HG02943 (cell line): ENCODE data around the gene CCZ1.
"Not testable (repeated sequence)": the region's sequence is repeated elsewhere in the genome, so short reads cannot be mapped to it uniquely, and the experiment has no call there.

Source experiments
- ATAC-seq: cut with Tn5 transposase; IDR thresholded peaks from one replicate; pipeline ENCODE4 v1.9.1; 2021; ENCODE audit warnings: mild to moderate bottlenecking, low read depth, moderate library complexity; ENCODE audit not compliant: unreplicated experiment

Gene CCZ1

DNA sequence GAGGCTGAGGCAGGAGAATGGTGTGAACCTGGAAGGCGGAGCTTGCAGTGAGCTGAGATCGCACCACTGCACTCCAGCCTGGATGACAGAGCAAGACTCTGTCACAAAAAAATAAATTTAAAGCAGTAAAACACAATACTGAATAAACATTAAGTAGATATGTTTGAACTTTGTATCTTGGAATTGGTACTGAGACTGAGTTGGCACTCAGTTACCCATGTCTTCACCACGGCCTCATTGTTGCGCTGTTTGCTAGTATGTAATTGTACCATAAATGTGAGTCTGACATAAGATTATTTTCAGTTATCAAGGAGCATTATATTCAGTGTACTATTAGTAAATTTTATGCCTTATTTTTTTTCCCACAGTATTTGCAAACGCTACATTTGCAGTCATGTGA is 6.2 kb downstream of the CCZ1 start:
- ATAC-seq = not testable (repeated sequence)

DNA sequence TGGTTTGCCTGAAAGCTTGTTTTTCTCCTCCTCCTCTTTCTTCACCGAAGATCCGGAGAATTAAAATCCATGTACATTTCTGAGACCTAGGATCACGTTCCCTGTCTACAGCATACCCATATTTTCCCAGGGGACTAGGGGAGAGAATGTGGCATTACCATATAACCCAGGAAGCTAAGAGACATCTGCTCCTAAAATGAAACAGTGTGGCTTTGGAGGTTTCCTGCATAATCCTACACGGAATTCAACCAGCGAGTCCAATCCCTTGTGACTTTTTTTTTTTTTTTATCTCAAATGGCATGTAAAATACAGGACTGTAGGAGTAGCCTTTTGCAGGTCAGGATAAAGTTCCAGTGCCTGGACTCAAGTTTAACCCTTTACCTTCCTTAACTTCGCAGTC is 10.3 kb downstream of the CCZ1 start:
- ATAC-seq = not testable (repeated sequence)

DNA sequence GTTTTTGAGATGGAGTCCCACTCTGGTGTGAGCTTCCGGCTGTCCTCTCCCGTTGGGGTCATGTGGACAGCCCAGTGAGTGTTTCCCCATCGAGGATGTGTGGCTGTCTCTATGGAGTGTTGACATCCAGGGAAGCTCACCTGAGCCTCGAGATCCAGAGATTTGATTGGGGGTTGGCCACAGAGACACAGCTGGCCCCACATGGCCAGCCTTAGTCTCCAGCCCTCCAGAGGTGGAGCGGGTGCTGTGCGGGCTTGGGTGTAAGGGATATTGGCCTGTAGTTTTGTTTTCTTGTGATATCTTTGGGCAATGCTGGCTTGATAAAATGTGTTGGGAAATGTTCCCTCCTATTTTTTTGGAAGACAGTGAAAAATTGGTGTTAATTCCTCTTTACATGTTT is 18.0 kb downstream of the CCZ1 start:
- not testable (repeated sequence) for ATAC-seq

DNA sequence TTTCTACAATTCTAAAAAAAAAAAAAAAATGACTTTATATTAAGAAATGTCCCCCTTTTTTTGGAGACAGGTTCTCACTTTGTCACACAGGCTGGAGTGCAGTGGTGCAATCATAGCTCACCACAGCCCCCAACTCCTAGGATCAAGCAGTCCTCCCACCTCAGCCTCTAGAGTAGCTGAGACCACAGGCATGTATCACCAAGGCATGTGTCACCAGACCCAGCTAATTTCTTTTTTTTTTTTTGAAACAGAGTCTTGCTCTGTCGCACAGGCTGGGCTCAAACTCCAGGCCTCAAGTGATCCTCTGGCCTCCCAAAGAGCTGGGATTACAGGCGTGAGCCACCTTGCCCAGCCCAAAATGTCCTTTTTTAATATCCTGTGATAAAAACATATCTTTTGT is 25.6 kb downstream of the CCZ1 start:
- not testable (repeated sequence) for ATAC-seq

GRCh38 chr7:5924630-5925029 is 26.1 kb downstream of the CCZ1 start:
- ATAC-seq = not testable (repeated sequence)

DNA sequence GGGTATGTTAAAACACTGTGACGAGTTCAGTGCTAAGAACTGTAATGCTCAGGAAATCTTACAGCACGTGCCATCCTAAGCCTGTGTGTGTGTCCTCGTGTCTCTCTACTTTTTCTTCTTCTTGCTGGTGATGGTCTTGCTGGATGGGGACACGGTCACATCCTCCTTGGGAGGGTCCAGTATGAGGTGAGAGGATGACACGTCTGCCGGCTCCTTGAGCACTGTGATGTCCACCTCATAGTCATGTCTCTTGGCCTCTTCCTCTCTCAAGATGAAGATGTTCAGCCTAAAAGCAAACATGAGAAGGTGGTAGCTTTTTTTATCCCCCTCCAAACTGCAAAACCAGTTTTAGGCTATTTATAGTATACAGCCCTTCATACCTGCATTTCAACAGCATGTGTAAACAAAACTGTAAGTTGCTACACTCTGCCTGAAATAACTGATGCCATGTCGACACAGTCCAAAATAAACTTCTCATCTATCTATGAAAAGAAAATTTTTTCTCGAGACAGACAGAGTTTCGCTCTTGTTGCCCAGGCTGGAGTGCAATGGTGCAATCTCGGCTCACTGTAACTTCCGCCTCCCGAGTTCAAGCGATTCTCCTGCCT is 27.8 kb downstream of the CCZ1 start:
- ATAC-seq = not testable (repeated sequence)

DNA sequence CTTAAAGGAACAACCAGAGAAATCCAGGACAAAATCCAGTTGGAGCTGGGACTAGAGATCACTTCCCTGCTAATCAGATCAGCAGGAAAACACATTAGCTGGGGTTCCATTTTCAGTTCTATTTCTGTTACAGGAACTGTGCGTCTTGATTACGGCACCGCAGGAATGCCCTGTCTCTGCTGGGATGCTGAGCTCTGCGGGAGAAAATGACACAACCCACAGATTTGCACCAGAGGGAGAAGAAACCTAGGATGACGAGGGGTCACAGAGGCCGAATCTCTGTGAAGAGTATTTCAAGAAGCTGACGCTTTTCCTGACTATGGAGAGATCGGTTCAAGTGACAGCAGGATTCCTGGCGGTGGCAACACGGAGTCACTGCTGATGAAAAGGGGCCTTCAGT is 31.8 kb downstream of the CCZ1 start:
- ATAC-seq = not testable (repeated sequence)

- not testable (repeated sequence) for ATAC-seq
Measured at GRCh38 chr7:5931250-5931649, 32.7 kb downstream of the CCZ1 start.

DNA sequence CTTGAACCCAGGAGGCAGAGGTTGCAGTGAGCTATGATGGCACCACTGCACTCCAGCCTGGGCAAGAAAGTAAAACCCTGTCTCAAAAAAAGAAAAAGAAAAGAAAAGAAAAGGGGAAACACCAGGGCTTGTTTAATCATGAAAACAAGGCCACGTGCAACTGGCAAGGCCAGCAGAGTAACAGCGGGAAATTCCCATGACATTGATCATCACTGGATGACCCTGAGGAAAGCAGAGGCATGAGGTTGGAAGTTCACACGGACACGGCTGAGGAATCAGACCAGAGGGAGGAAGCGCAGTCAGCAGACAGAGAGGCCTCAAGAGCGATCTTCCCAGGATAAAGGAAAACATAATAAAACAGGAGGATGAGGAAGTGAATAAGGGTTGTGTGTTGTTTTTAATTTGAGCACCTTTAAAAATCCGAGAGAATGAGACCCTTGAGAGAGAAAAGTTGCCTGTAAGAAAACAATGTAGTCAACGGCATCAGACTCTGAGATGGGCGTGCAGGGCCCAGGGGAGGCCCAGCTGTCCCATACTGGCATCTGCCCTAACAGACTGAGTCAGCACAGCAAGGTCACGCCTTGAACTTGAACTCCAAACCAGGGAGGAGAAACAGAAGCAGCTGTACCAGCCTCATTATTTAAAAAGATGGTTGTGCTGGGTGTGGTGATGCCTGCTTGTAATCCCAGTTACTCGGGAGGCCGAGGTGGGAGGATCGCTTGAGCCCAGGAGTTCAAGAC is 33.5 kb downstream of the CCZ1 start:
- not testable (repeated sequence) for ATAC-seq

- not testable (repeated sequence) for ATAC-seq
Measured at GRCh38 chr7:5934945-5935450, 36.5 kb downstream of the CCZ1 start.

DNA sequence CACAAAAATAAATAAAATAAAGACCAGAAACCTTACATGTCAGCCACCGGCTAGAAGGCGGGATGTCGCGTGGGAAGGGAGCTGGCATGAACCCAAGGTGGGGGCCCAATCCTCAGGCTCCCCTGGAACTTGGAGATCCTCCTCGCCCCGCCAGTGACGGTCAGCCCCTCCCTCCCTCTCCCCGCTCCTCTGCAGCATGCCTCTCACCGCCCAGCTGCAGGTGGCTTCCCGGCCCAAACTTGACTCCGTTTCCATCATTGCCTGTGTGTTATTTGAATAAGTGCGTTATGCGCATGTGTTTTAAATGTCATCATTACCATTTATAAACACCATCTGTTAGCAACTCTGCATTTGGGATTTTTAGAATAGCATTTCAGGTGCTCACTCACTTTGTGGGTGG is 64.7 kb downstream of the CCZ1 start:
- ATAC-seq = not testable (repeated sequence)

DNA sequence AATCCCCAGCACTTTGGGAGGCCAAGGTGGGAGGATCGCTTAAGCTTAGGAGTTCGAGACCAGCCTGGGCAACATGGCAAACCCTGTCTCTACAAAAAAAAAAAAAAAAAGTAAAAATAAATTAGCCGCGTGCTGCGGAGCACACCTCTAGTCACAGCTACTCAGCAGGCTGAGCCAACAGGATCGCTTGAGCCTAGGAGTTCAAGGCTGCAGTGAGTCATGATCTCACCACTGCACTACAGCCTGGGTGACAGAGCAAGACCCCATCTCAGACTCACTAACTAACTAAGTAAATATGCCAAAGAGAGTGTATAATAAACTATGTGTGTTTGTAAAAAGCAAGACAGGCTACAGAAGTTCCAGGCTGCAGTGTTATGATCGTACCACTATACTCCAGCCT is 65.3 kb downstream of the CCZ1 start:
- not testable (repeated sequence) for ATAC-seq

DNA sequence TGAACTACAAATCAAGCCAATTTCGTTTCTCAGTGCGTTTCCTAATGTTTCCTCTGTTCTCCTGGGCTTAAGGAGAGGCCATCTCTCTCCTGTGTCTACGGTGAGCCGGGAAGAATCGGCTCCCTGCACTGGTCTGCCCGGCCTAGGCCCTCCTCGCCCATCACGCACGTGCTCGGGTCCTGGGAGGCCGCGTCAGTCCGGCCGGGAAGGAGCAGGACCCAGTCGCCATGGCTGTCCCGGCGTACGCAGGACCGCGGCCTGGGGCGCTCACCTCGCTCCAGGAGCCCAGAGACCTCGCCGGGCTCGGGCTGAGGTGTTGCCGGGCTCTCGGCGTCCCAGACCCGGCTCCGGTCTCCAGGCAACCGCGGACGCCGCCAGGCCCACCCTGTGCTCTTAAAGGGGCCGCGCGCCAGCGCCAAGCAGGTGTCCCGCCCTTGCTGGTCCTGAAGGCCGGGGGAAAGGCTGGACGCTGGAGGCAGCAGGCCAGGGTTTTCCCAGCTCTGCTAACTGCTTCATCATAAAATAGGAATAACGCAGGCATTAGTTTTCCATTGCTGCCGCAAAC is 71.9 kb downstream of the CCZ1 start, which contains the start of gene RSPH10B:
TSS of gene RSPH10B (minus strand) at position 343 of the 565 bp plus-strand sequence. CDS start 3,573 bp downstream, outside the sequence.
- not testable (repeated sequence) for ATAC-seq

DNA sequence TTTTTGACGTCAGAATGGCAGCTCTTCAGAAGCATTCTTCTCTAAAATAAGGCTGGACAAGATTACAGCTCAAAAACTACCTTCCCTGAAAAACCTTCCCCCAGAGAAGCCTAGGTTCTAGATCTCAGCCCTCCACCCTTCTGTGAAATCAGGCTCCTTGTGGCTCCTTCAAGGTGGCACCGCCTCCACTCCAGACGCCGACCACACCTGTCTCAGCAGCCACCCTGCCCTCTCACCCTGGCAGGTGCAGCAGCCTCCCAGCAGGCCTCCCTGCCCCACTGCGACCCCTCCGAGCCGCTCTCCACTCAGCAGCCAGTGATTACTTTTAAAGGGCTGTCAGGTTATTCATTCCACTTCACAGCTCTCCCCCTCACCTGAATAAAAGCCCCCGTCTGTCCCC is 75.0 kb downstream of the CCZ1 start:
- ATAC-seq = not testable (repeated sequence)
